ENCODE measurements around the gene FGR.

DNA sequence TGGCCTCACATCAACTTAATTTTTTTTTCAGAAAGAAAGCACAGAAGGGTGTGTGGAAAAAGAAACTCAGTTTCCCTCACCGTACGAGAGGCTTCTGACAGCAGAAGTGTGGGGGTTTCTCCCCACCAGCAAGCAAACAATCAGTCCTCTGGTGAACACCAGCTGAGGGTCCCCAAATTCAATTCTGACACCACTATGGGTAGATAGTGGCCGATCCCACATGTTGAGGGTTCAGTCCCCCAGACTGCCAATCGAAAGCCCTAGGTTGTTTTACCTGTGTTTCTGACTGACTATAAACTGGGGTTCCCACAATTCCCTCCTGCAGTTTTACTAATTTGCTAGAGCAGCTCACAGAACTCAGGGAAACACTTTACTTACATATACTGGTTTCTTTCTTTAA is 34.9 kb upstream of the FGR start:
- no peak for TF ChIP-seq EZH2 (IDR thresholded peaks at IDR 0.05; ENCODE audit: low read length)
- TF ChIP-seq, protein P1, sequence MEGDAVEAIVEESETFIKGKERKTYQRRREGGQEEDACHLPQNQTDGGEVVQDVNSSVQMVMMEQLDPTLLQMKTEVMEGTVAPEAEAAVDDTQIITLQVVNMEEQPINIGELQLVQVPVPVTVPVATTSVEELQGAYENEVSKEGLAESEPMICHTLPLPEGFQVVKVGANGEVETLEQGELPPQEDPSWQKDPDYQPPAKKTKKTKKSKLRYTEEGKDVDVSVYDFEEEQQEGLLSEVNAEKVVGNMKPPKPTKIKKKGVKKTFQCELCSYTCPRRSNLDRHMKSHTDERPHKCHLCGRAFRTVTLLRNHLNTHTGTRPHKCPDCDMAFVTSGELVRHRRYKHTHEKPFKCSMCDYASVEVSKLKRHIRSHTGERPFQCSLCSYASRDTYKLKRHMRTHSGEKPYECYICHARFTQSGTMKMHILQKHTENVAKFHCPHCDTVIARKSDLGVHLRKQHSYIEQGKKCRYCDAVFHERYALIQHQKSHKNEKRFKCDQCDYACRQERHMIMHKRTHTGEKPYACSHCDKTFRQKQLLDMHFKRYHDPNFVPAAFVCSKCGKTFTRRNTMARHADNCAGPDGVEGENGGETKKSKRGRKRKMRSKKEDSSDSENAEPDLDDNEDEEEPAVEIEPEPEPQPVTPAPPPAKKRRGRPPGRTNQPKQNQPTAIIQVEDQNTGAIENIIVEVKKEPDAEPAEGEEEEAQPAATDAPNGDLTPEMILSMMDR (optimal IDR thresholded peaks at IDR 0.05 in 1 of 3, IDR thresholded peaks at IDR 0.05 in 1 of 3, conservative IDR thresholded peaks at IDR 0.05 in 1 of 3; ENCODE audit: extremely low read depth in 1 of 3, insufficient read depth in 2 of 3, low read length in 3 of 3), result no peak

Data from keratinocyte (primary cell).